ENCODE measurements around the gene PDCD6IP. TPM values are rescaled to one million over a fixed set of nuclear protein-coding genes. Genes with fewer than 3 reads are reported as not detected.

PDCD6IP gene
- total and polyA plus RNA-seq, 2 of the 13 experiments (the other 11 are each of a cell fraction or from before 2014, with no cell fraction given): 62.5 to 85.6 TPM

GRCh38 chr3:33900809-33901505 is 102.5 kb downstream of the PDCD6IP start:
- 17% methylated on average over 11 of the region's 11 CpGs for WGBS (ENCODE audit: low lambda C conversion rate)
- H3K4me1 ChIP-seq (ENCODE audit: insufficient read depth, low read length): no peaks in the 10 kb centered on the region
- FAIRE-seq: no peak
- intact Hi-C loops (cut with micrococcal nuclease; ENCODE audit: unreplicated experiment): no loop called here
- no peak for DNase-seq (ENCODE audit: low spot score)
- no TSS peak for BruUV-seq (replicated peaks)
- H4K20me1 ChIP-seq (ENCODE audit: insufficient read depth, low read length): no peaks in the 10 kb centered on the region
- no peak overlapping the region for H3K9ac ChIP-seq (ENCODE audit: insufficient read depth, low read depth, low read length)
- ChIA-PET CTCF (ENCODE audit: low intra/inter-chr PET ratio, low total read pairs) (no interaction called here), POLR2A (no interaction called here)
- in situ Hi-C loops (cut with HindIII; ENCODE audit: extremely low pct_ligation_motif_present, low pct_unique_long_range_greater_than_20kb): no loop called here
- H3K79me2 ChIP-seq (ENCODE audit: insufficient read depth, low read length): no peaks in the 10 kb centered on the region
- no peak overlapping the region for H3K4me2 ChIP-seq (ENCODE audit: low read depth, low read length)
- no peak for ATAC-seq
- no peak overlapping the region for H3K4me3 ChIP-seq (replicated peaks in 1 of 3; ENCODE audit: insufficient read depth in 1 of 3, low read depth in 2 of 3, low read length in 3 of 3)
- H2AFZ ChIP-seq (ENCODE audit: low read length): no peak overlapping the region
- H3K27me3 ChIP-seq (ENCODE audit: control insufficient read depth in 1 of 2, insufficient read depth in 2 of 2, low read length in 2 of 2): peaks cover 0 to 1% of the 10 kb centered on the region in 2 experiments; a peak in 1 of 5 replicates
- no peaks in the 10 kb centered on the region for H3K36me3 ChIP-seq (replicated peaks in 1 of 2; ENCODE audit: control insufficient read depth in 1 of 2, insufficient read depth in 2 of 2, low read length in 2 of 2)
- H3K9me3 ChIP-seq (ENCODE audit: low read length): no peaks in the 10 kb centered on the region
- no peak overlapping the region for H3K27ac ChIP-seq (ENCODE audit: extremely low read length, insufficient read depth, low read length)
- TF ChIP-seq POGZ (CRISPR knock-in tag; IDR thresholded peaks at IDR 0.05) (no peak), KLF13 (CRISPR knock-in tag; IDR thresholded peaks at IDR 0.05) (no peak), TRAFD1 (CRISPR knock-in tag; IDR thresholded peaks at IDR 0.05; ENCODE audit: borderline replicate concordance) (no peak), SAP130 (CRISPR knock-in tag; IDR thresholded peaks at IDR 0.05; ENCODE audit: low read depth) (no peak), MAFG (CRISPR knock-in tag; IDR thresholded peaks at IDR 0.05) (no peak)
- TF ChIP-seq, protein P1, sequence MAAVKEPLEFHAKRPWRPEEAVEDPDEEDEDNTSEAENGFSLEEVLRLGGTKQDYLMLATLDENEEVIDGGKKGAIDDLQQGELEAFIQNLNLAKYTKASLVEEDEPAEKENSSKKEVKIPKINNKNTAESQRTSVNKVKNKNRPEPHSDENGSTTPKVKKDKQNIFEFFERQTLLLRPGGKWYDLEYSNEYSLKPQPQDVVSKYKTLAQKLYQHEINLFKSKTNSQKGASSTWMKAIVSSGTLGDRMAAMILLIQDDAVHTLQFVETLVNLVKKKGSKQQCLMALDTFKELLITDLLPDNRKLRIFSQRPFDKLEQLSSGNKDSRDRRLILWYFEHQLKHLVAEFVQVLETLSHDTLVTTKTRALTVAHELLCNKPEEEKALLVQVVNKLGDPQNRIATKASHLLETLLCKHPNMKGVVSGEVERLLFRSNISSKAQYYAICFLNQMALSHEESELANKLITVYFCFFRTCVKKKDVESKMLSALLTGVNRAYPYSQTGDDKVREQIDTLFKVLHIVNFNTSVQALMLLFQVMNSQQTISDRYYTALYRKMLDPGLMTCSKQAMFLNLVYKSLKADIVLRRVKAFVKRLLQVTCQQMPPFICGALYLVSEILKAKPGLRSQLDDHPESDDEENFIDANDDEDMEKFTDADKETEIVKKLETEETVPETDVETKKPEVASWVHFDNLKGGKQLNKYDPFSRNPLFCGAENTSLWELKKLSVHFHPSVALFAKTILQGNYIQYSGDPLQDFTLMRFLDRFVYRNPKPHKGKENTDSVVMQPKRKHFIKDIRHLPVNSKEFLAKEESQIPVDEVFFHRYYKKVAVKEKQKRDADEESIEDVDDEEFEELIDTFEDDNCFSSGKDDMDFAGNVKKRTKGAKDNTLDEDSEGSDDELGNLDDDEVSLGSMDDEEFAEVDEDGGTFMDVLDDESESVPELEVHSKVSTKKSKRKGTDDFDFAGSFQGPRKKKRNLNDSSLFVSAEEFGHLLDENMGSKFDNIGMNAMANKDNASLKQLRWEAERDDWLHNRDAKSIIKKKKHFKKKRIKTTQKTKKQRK (IDR thresholded peaks at IDR 0.05; ENCODE audit: low read length): no peak
- TF ChIP-seq, protein P2, sequence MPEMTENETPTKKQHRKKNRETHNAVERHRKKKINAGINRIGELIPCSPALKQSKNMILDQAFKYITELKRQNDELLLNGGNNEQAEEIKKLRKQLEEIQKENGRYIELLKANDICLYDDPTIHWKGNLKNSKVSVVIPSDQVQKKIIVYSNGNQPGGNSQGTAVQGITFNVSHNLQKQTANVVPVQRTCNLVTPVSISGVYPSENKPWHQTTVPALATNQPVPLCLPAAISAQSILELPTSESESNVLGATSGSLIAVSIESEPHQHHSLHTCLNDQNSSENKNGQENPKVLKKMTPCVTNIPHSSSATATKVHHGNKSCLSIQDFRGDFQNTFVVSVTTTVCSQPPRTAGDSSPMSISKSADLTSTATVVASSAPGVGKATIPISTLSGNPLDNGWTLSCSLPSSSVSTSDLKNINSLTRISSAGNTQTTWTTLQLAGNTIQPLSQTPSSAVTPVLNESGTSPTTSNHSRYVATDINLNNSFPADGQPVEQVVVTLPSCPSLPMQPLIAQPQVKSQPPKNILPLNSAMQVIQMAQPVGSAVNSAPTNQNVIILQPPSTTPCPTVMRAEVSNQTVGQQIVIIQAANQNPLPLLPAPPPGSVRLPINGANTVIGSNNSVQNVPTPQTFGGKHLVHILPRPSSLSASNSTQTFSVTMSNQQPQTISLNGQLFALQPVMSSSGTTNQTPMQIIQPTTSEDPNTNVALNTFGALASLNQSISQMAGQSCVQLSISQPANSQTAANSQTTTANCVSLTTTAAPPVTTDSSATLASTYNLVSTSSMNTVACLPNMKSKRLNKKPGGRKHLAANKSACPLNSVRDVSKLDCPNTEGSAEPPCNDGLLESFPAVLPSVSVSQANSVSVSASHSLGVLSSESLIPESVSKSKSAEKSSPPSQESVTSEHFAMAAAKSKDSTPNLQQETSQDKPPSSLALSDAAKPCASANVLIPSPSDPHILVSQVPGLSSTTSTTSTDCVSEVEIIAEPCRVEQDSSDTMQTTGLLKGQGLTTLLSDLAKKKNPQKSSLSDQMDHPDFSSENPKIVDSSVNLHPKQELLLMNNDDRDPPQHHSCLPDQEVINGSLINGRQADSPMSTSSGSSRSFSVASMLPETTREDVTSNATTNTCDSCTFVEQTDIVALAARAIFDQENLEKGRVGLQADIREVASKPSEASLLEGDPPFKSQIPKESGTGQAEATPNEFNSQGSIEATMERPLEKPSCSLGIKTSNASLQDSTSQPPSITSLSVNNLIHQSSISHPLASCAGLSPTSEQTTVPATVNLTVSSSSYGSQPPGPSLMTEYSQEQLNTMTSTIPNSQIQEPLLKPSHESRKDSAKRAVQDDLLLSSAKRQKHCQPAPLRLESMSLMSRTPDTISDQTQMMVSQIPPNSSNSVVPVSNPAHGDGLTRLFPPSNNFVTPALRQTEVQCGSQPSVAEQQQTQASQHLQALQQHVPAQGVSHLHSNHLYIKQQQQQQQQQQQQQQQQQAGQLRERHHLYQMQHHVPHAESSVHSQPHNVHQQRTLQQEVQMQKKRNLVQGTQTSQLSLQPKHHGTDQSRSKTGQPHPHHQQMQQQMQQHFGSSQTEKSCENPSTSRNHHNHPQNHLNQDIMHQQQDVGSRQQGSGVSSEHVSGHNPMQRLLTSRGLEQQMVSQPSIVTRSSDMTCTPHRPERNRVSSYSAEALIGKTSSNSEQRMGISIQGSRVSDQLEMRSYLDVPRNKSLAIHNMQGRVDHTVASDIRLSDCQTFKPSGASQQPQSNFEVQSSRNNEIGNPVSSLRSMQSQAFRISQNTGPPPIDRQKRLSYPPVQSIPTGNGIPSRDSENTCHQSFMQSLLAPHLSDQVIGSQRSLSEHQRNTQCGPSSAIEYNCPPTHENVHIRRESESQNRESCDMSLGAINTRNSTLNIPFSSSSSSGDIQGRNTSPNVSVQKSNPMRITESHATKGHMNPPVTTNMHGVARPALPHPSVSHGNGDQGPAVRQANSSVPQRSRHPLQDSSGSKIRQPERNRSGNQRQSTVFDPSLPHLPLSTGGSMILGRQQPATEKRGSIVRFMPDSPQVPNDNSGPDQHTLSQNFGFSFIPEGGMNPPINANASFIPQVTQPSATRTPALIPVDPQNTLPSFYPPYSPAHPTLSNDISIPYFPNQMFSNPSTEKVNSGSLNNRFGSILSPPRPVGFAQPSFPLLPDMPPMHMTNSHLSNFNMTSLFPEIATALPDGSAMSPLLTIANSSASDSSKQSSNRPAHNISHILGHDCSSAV (CRISPR knock-in tag; IDR thresholded peaks at IDR 0.05; ENCODE audit: borderline replicate concordance): no peak
- TF ChIP-seq, protein P3, sequence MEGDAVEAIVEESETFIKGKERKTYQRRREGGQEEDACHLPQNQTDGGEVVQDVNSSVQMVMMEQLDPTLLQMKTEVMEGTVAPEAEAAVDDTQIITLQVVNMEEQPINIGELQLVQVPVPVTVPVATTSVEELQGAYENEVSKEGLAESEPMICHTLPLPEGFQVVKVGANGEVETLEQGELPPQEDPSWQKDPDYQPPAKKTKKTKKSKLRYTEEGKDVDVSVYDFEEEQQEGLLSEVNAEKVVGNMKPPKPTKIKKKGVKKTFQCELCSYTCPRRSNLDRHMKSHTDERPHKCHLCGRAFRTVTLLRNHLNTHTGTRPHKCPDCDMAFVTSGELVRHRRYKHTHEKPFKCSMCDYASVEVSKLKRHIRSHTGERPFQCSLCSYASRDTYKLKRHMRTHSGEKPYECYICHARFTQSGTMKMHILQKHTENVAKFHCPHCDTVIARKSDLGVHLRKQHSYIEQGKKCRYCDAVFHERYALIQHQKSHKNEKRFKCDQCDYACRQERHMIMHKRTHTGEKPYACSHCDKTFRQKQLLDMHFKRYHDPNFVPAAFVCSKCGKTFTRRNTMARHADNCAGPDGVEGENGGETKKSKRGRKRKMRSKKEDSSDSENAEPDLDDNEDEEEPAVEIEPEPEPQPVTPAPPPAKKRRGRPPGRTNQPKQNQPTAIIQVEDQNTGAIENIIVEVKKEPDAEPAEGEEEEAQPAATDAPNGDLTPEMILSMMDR (CRISPR knock-in tag; IDR thresholded peaks at IDR 0.05): no peak
